Measurements from ENCODE around the gene IL1RL1. TPM values are rescaled to one million over a fixed set of nuclear protein-coding genes. Genes with fewer than 3 reads are reported as not detected.

The IL1RL1 gene
- total RNA-seq: 16.0 and 16.2 TPM in 2 replicates

GRCh38 chr2:102310964-102311640 lies at the start of gene IL1RL1:
Gene IL1RL1 (plus strand): TSS chr2:102311563. CDS start chr2:102338265, 26,702 bp downstream.
- intact Hi-C loops (cut with micrococcal nuclease): no loop called here

GRCh38 chr2:102262216-102263129 lies 48.9 kb upstream of the IL1RL1 start:
- intact Hi-C loops (cut with micrococcal nuclease): no loop called here

- intact Hi-C loops (cut with micrococcal nuclease): no loop called here
Measured at GRCh38 chr2:102264952-102265351, 46.4 kb upstream of the IL1RL1 start.

GRCh38 chr2:102266204-102266603 lies 45.2 kb upstream of the IL1RL1 start:
- intact Hi-C loops (cut with micrococcal nuclease): no loop called here

- intact Hi-C loops (cut with micrococcal nuclease): no loop called here
Measured at GRCh38 chr2:102267774-102268173, 43.6 kb upstream of the IL1RL1 start.

- intact Hi-C loops (cut with micrococcal nuclease): no loop called here
Measured at GRCh38 chr2:102268510-102269199, 42.7 kb upstream of the IL1RL1 start.

- intact Hi-C loops (cut with micrococcal nuclease): no loop called here
Measured at GRCh38 chr2:102269200-102269524, 42.2 kb upstream of the IL1RL1 start.

GRCh38 chr2:102271844-102272243 lies 39.5 kb upstream of the IL1RL1 start:
- intact Hi-C loops (cut with micrococcal nuclease): no loop called here

- intact Hi-C loops (cut with micrococcal nuclease): no loop called here
Measured at GRCh38 chr2:102273619-102274211, 37.6 kb upstream of the IL1RL1 start.

- intact Hi-C loops (cut with micrococcal nuclease): loop anchor here (1.0 to 2.0 kb wide), 3 partner anchors 15 to 78 kb away; partner anchors contain the start of gene IL18R1
Measured at GRCh38 chr2:102276549-102277201, 34.7 kb upstream of the IL1RL1 start.

GRCh38 chr2:102277202-102277700 lies 34.1 kb upstream of the IL1RL1 start:
- intact Hi-C loops (cut with micrococcal nuclease): loop anchor here (1.0 to 2.0 kb wide), 2 partner anchors 14 to 78 kb away; partner anchors contain the start of gene IL18R1

GRCh38 chr2:102278720-102279390 lies 32.5 kb upstream of the IL1RL1 start:
- intact Hi-C loops (cut with micrococcal nuclease): loop anchor here (1.0 kb wide), 1 partner anchor 26 kb away; no protein-coding TSS in a partner anchor

- intact Hi-C loops (cut with micrococcal nuclease): no loop called here
Measured at GRCh38 chr2:102279391-102279735, 32.0 kb upstream of the IL1RL1 start.

GRCh38 chr2:102282678-102283091 lies 28.7 kb upstream of the IL1RL1 start:
- intact Hi-C loops (cut with micrococcal nuclease): no loop called here

- intact Hi-C loops (cut with micrococcal nuclease): no loop called here
Measured at GRCh38 chr2:102283996-102284395, 27.4 kb upstream of the IL1RL1 start.

GRCh38 chr2:102284611-102285010 lies 26.8 kb upstream of the IL1RL1 start:
- intact Hi-C loops (cut with micrococcal nuclease): no loop called here

GRCh38 chr2:102285368-102285767 lies 26.0 kb upstream of the IL1RL1 start:
- intact Hi-C loops (cut with micrococcal nuclease): no loop called here

- intact Hi-C loops (cut with micrococcal nuclease): no loop called here
Measured at GRCh38 chr2:102286041-102286440, 25.3 kb upstream of the IL1RL1 start.

GRCh38 chr2:102289129-102289528 lies 22.2 kb upstream of the IL1RL1 start:
- intact Hi-C loops (cut with micrococcal nuclease): no loop called here

GRCh38 chr2:102290594-102290993 lies 20.8 kb upstream of the IL1RL1 start:
- intact Hi-C loops (cut with micrococcal nuclease): no loop called here

Data from T-helper 1 cell treated with Interleukin-12 subunit alpha and Interleukin-12 subunit beta and Interleukin-4 antibody, amounts not matched to agents 30 ng/mL and 1 ng/mL, for 36 hours (primary cell).